HG03469 (cell line): Measurements from ENCODE around the gene GBF1.

ENCODE experiments used
- ATAC-seq: cut with Tn5 transposase; IDR thresholded peaks from one replicate; pipeline ENCODE4 v1.9.1; 2021; ENCODE audit warnings: mild to moderate bottlenecking, moderate library complexity, moderate number of reproducible peaks; ENCODE audit not compliant: unreplicated experiment

Gene GBF1

GRCh38 chr10:102420714-102421506, 175.6 kb downstream of the GBF1 start, which contains the start of gene FBXL15:
TSS of gene FBXL15 (plus strand) at chr10:102420836. CDS start at chr10:102421130, 294 bp downstream.
- peak; percentile 29 for ATAC-seq

- ATAC-seq, result no peak
Observed at GRCh38 chr10:102421507-102421756, 176.1 kb downstream of the GBF1 start.

GRCh38 chr10:102421757-102422512, 176.6 kb downstream of the GBF1 start:
- ATAC-seq, result no peak

DNA sequence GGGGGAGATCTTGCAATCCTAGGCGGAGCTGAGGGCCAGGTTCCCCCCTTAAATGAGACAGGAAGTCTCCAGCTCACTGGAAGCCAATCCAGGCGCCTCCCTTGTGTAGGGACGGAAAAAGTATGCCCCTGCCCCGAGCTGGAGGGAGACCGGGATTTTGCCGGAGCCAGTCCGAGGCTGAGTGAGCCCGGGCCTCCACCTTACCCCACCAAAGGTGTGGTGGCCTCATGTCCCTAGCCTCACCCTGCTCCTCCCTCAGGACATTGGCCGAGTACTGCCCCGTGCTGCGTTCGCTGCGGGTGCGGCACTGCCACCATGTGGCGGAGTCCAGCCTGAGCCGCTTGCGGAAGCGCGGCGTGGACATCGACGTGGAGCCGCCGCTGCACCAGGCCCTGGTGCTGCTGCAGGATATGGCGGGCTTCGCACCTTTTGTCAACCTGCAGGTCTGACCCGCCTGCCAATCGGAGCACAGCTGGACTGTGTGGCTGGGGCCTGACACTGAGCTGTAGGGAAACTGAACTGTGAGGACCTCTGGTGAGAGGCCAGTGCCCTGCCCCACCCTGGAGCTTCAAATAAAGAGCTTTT, 177.3 kb downstream of the GBF1 start:
- ATAC-seq, result no peak

DNA sequence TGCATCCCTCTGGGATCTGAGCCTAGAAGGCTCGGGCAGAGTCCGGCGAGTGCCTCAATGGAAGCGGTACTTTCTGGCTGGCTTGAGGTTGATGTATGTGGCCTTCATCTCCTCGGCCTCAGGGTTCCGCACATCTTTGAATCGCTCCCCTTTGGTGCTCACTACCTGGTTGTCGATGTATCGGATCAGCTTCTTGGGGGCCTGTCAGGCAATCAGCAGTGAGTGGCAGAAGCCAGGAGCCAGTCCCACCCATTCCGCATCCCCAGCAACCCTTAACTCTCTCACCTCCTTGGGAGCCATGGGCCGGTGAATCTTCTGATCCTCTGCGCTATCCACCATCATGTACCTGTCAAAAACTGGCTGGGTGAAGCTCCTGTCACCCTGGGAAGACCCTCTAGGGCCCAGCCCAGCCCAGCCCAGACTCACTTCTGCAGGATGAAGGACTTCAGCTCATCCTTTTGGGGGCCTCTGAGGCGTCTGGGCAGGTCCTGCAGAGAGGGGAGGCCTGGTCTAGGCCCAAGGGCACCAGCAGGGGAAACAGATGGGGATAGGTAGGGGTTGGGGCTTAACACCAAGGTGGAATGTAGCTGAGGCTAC, 178.1 kb downstream of the GBF1 start:
- no peak for ATAC-seq

GRCh38 chr10:102424145-102424544, 178.8 kb downstream of the GBF1 start:
- no peak for ATAC-seq

DNA sequence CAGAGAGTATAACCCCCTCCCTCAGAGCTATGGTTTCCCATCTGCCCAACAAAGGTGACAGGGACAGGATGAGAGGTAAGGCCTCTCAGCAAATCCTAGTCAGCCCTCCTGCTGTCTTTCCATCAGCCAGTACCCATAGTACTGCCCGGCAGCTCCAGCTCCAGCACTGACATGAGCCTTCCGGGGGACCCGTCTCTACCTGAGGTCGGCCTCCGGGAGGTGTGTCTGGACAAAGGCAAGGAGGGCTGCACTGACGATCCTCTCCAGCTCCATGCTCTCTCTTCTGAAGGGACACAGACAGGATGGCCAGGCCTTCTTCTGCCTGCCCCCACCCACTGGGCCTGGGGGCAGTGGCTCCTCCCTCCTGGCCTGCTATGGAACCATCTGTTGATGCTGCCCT, 179.6 kb downstream of the GBF1 start:
- no peak for ATAC-seq

GRCh38 chr10:102425444-102425843, 180.1 kb downstream of the GBF1 start:
- no peak for ATAC-seq

DNA sequence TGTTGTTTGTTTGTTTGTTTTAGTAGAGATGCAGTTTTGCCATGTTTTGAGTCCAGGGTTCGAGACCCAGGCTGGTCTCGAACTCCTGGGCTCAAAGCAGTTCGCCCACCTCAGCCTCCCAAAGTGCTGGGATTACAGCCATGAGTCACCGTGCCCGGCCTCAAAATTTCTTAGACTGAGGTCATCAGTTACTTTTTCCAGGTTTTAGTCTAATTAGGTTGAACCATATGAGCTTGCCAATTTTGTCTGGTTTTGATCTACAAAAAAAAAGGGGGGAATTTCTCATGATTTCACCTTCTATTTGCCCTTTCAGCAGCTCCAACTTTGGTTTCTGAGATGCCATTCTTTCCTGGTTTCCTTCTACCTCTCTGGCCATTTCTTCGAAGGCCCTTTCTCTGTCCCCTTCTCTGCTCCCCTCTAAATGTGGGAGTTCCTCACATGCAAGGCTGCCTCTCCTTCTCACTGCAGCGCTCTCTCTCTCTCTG, 181.5 kb downstream of the GBF1 start:
- no peak for ATAC-seq

DNA sequence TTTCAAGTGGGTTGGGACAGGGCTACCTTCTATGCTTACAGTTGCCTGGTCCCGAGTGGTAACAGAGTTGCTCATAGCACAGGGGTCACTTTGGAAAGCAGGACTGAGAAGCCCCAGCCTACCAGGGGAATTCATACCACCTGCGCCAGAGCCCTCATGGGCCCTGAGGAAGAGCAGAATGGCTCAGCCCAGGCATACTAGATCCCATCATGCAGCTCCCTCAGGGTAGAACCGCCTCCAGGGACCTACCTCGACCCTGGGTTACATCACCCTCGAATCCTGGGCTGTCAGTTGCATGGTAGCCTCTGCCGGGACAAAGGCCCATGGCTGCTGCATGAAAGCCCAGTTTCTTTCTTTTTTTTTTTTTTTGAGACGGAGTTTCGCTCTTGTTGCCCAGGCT, 184.1 kb downstream of the GBF1 start:
- no peak for ATAC-seq

GRCh38 chr10:102431452-102432124, 186.3 kb downstream of the GBF1 start:
- no peak for ATAC-seq
